Endothelial cell of umbilical vein (primary cell): Measurements from ENCODE around the gene MCF2L. TPM values are rescaled to one million over a fixed set of nuclear protein-coding genes. Genes with fewer than 3 reads are reported as not detected.

Experiments used
- BruUV-seq: library from RNA; stranded (reverse); fragments of 400-500 nt; replicated peaks from 2 replicates; lab custom pipeline; 2021; lab: Mats Ljungman, UMichigan
- CTCF ChIA-PET: fragments of 300-600, 350-600 bp; sonication (Branson Sonifier 250); formaldehyde crosslinking; loops from one replicate; lab custom pipeline; 2021; ENCODE audit warnings: antibody characterized with exemption, inconsistent platforms; lab: Charles Lee
- POLR2A ChIA-PET: fragments of 300-600, 350-600 bp; sonication (Branson Sonifier 250); formaldehyde crosslinking; loops from one replicate; lab custom pipeline; 2021; ENCODE audit warnings: antibody characterized with exemption, inconsistent platforms; lab: Charles Lee
- DNase-seq: peaks from one replicate; pipeline ENCODE4 v3.0.0-alpha.2; 2011; ENCODE audit warnings: low read depth, low spot score
- FAIRE-seq: peaks from 2 replicates; lab custom pipeline; 2011; peaks lifted over from hg19 to GRCh38; lab: Jason Lieb, UNC
- H2AFZ ChIP-seq: 2 replicates; pipeline ENCODE4 v1.6.0; 2012; ENCODE audit warnings: low read depth, low read length, control low read depth, inconsistent platforms
- H3K27ac ChIP-seq: 2 replicates; pipeline ENCODE4 v1.5.1; 2011; ENCODE audit warnings: low read depth, mild to moderate bottlenecking, control low read depth, low read length, moderate library complexity; ENCODE audit not compliant: insufficient read depth
- H3K27me3 ChIP-seq, 2 experiments: 2 replicates each; pipeline versions ENCODE4 v1.6.0 to v1.6.1; 2011; ENCODE audit warnings: low read length in 2 of 2, mixed read lengths in 1 of 2; ENCODE audit not compliant: control insufficient read depth in 2 of 2, insufficient read depth in 2 of 2
- H3K36me3 ChIP-seq, 2 experiments: 2 replicates in 1 of 2; 3 replicates in 1 of 2; pipeline ENCODE4 v1.5.1; 2011; ENCODE audit warnings: low read length in 2 of 2, mild to moderate bottlenecking in 1 of 2, moderate library complexity in 1 of 2; ENCODE audit not compliant: control insufficient read depth in 2 of 2, insufficient read depth in 2 of 2; ENCODE audit errors: extremely low read depth in 1 of 2
- H3K4me1 ChIP-seq: 3 replicates; pipeline ENCODE4 v1.5.1; 2011; ENCODE audit warnings: mild to moderate bottlenecking, low read length; ENCODE audit not compliant: control insufficient read depth, insufficient read depth; ENCODE audit errors: extremely low read depth
- H3K4me2 ChIP-seq: 2 replicates; pipeline ENCODE4 v1.6.1; 2011; ENCODE audit warnings: low read length, control low read depth, mixed read lengths; ENCODE audit not compliant: insufficient read depth
- H3K4me3 ChIP-seq, 3 experiments: fragments of 200-600 bp in 1 of 3; sonication (generic), shearing (Covaris generic) in 1 of 3; replicated peaks in 1 of 3; 2 replicates each; pipeline ENCODE4 v1.5.1; 2011 to 2016; ENCODE audit warnings: control low read depth in 3 of 3, low read length in 3 of 3, mild to moderate bottlenecking in 2 of 3, inconsistent platforms in 1 of 3, low read depth in 1 of 3, moderate library complexity in 1 of 3; ENCODE audit not compliant: insufficient read depth in 1 of 3
- H3K79me2 ChIP-seq: 2 replicates; pipeline ENCODE4 v1.6.0; 2012; ENCODE audit warnings: low read length, inconsistent platforms; ENCODE audit not compliant: control insufficient read depth, insufficient read depth
- H3K9ac ChIP-seq: replicated peaks from 2 replicates; pipeline ENCODE3; 2011; ENCODE audit warnings: low read length, control low read depth; ENCODE audit not compliant: insufficient read depth; ENCODE audit errors: extremely low read depth
- H3K9me1 ChIP-seq: replicated peaks from 3 replicates; pipeline ENCODE4 v1.6.0; 2011; ENCODE audit warnings: mild to moderate bottlenecking, low read length; ENCODE audit not compliant: control insufficient read depth, insufficient read depth; ENCODE audit errors: extremely low read depth
- H3K9me3 ChIP-seq: replicated peaks from 2 replicates; pipeline ENCODE4 v1.5.1; 2012; ENCODE audit warnings: low read length, inconsistent platforms; ENCODE audit not compliant: control insufficient read depth, insufficient read depth
- H4K20me1 ChIP-seq: replicated peaks from 2 replicates; pipeline ENCODE3; 2011; ENCODE audit warnings: mild to moderate bottlenecking, low read length; ENCODE audit not compliant: control insufficient read depth, insufficient read depth; ENCODE audit errors: extremely low read depth
- CTCF ChIP-seq, 2 donors: IDR thresholded peaks; 1 replicate in 1 of 2; 2 replicates in 1 of 2; pipeline ENCODE4 v1.5.1; 2011; ENCODE audit warnings: low read length in 2 of 2, mild to moderate bottlenecking in 2 of 2, moderate library complexity in 2 of 2, control low read depth in 1 of 2, inconsistent platforms in 1 of 2, low read depth in 1 of 2; ENCODE audit not compliant: insufficient read depth in 1 of 2; ENCODE audit errors: extremely low read depth in 1 of 2
- EZH2 ChIP-seq: IDR thresholded peaks from 2 replicates; pipeline ENCODE4 v1.6.1; 2012; ENCODE audit warnings: borderline replicate concordance, low read depth, mild to moderate bottlenecking, moderate library complexity, low read length, inconsistent platforms; ENCODE audit not compliant: severe bottlenecking
- FOS ChIP-seq: IDR thresholded peaks from 2 replicates; pipeline ENCODE4 v1.6.1; 2011; ENCODE audit warnings: mild to moderate bottlenecking, low read length, moderate library complexity, borderline replicate concordance; ENCODE audit not compliant: insufficient read depth
- GATA2 ChIP-seq: IDR thresholded peaks from 2 replicates; pipeline ENCODE4 v1.7.0; 2011; ENCODE audit warnings: low read depth, mild to moderate bottlenecking, moderate library complexity, mixed read lengths, low read length; ENCODE audit not compliant: insufficient read length, insufficient read depth
- JUN ChIP-seq: IDR thresholded peaks from 2 replicates; pipeline ENCODE4 v1.6.1; 2011; ENCODE audit warnings: borderline replicate concordance, low read depth; ENCODE audit not compliant: insufficient read length, insufficient read depth
- MYC ChIP-seq: IDR thresholded peaks from one replicate; pipeline ENCODE4 v1.6.1; 2011; ENCODE audit warnings: mild to moderate bottlenecking, low read depth, low read length
- POLR2A ChIP-seq: IDR thresholded peaks from 2 replicates; pipeline ENCODE4 v1.6.1; 2012; ENCODE audit warnings: low read depth, mild to moderate bottlenecking, control low read depth, low read length
- POLR2AphosphoS5 ChIP-seq: IDR thresholded peaks from 2 replicates; pipeline ENCODE4 v1.6.1; 2012; ENCODE audit warnings: low read depth, mild to moderate bottlenecking, control low read depth, low read length, moderate library complexity; ENCODE audit not compliant: insufficient read depth
- dilution Hi-C: fragments of 300-500 bp; cut with MboI; formaldehyde crosslinking; loops from one replicate; pipeline ENCODE4 v1.15.0; 2019; ENCODE audit warnings: low sequenced_read_pairs; ENCODE audit not compliant: extremely low pct_ligation_motif_present
- intact Hi-C: fragments of 100-400 bp; cut with micrococcal nuclease; formaldehyde crosslinking; loops from one replicate; pipeline ENCODE4 v1.10.0; 2022
- polyA plus RNA-seq, 4 experiments: library from polyadenylated mRNA; depleted of rRNA in 3 of 4; stranded (reverse) in 3 of 4; unstranded in 1 of 4; fragments of >200 nt; gene quantifications; 2 replicates each; pipeline versions ENCODE4 v1.2.1 to v1.2.3, GENCODE V29; 2011 to 2012; ENCODE audit warnings: missing spikeins in 1 of 4
- total RNA-seq: library from RNA; stranded (reverse); gene quantifications from 2 replicates; pipeline ENCODE4 v1.2.3, GENCODE V29; 2021
- TF ChIP-seq, protein P1 (sequence below): IDR thresholded peaks from 2 replicates; pipeline ENCODE4 v1.6.1; 2011; ENCODE audit not compliant: insufficient read depth, insufficient read length

The MCF2L gene
- total and polyA plus RNA-seq, 2 donors (not counting 3 experiments of a cell fraction or from before 2014, with no cell fraction given), result 0.33 to 0.58 TPM

DNA sequence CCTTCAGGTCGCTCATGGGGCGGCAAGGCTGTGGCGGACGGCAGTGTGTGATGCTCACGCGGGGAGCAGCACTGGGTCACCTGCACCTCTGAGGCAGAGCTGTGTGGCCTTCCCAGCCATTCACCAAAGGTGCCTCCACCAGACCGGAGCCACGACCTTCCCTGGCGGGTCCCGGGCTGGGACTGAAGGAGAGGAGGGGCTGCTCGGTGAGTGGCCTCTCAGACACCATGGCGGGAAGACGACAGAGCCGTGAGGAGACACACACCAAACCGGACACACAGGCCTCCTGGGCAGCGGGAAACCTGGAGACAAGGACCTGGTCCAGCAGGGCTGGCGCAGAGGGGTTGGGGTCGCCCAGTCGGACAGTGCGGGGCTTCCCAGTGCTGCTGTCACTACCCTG is 7.5 kb downstream of the MCF2L start:
- intact Hi-C loops (no loop called here), dilution Hi-C loops (no loop called here)
- ChIA-PET CTCF (no interaction called here), POLR2A (no interaction called here)
- TF ChIP-seq JUN (no peak), MYC (no peak), EZH2 (no peak), POLR2A (no peak), GATA2 (no peak), CTCF (IDR thresholded peaks at IDR 0.05; ENCODE audit: extremely low read depth in 1 of 2, insufficient read depth in 1 of 2, low read depth in 1 of 2, low read length in 2 of 2) (no peak), FOS (no peak), POLR2AphosphoS5 (no peak)
- TF ChIP-seq, protein P1, sequence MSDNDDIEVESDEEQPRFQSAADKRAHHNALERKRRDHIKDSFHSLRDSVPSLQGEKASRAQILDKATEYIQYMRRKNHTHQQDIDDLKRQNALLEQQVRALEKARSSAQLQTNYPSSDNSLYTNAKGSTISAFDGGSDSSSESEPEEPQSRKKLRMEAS, result no peak
- no peak overlapping the region for H3K9ac ChIP-seq
- DNase-seq (no peak), FAIRE-seq (no peak)
- no peak overlapping the region for H2AFZ ChIP-seq
- H3K27me3 ChIP-seq, result no peaks in the 10 kb centered on the region
- no peak overlapping the region for H3K4me3 ChIP-seq
- BruUV-seq, result no TSS peak
- no peaks in the 10 kb centered on the region for H3K9me1 ChIP-seq
- no peaks in the 10 kb centered on the region for H3K79me2 ChIP-seq
- H3K27ac ChIP-seq, result no peak overlapping the region
- no peaks in the 10 kb centered on the region for H3K9me3 ChIP-seq
- H3K36me3 ChIP-seq, result no peaks in the 10 kb centered on the region
- H4K20me1 ChIP-seq, result no peaks in the 10 kb centered on the region
- H3K4me1 ChIP-seq, result no peaks in the 10 kb centered on the region
- H3K4me2 ChIP-seq, result no peak overlapping the region
